NCI-H128 (cell line): ENCODE data around the gene ARHGAP26.

ENCODE experiments used
- DNase-seq: peaks from one replicate; lab custom pipeline; 2025; ENCODE audit not compliant: unreplicated experiment; lab: John Stamatoyannopoulos, UW

Gene ARHGAP26

GRCh38 chr5:142870532-142871362 is 100.6 kb downstream of the ARHGAP26 start:
- no peak for DNase-seq

DNA sequence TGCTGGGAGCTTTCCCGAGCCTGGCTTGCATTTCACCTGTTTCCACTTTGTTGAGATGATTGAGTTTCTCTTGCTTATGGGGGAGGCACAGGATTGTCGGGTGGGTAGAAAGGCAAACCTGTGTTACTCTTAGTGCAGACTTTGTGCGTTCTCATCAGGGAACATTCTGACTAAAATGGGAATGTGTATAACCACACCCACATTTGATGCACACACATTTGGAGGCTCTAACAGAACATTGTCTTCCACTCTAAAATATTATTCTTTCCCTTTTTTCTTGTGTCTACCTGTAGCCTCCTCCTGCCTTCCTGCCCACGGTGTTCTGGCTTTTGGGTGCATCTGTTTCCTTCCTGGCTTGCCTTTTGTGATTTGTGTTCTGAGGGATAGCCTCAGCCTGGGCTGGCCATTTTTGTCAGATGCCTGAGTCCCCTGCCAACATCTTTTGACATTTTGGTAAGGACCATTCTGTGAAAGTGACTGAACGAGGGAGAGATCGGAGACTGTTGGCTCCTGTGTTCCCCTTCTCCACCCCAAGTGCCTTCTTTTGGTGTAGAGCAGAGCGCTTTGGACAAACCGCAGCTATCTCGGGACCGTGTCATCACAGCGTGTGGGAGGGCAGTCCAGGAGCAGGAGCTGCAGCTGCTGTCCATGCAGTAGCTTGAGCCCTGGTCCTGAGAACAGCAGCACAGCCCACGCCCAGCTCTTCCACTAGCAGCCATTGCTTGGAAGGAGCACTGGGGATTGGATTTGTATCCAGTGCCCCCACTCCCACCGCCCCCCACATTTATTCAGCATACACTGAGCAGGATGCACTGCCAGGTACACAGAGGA is 101.4 kb downstream of the ARHGAP26 start:
- no peak for DNase-seq

- no peak for DNase-seq
Measured at GRCh38 chr5:142872217-142872616, 102.0 kb downstream of the ARHGAP26 start.

GRCh38 chr5:142872795-142873194 is 102.6 kb downstream of the ARHGAP26 start:
- DNase-seq, result no peak

- DNase-seq, result no peak
Measured at GRCh38 chr5:142873831-142874230, 103.7 kb downstream of the ARHGAP26 start.

- DNase-seq, result no peak
Measured at GRCh38 chr5:142874540-142874939, 104.4 kb downstream of the ARHGAP26 start.

DNA sequence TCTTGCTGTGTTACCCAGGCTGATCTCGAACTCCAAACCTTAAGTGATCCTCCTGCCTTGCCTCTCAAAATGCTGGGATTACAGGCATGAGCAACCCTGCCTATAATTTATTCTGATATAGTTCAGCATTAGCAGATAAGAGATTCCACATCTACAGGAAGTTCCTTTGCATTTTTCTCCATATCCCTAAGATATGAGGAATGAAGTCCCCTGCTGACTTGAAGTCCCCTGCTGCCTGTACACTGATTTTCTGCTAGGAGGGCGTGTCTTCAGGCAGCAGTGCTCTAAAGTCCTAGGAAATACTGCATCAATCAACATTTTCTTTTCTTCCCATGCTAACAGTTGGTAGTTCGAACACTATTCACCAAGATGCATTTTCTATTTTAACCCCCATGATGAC is 105.8 kb downstream of the ARHGAP26 start:
- DNase-seq, result no peak

DNA sequence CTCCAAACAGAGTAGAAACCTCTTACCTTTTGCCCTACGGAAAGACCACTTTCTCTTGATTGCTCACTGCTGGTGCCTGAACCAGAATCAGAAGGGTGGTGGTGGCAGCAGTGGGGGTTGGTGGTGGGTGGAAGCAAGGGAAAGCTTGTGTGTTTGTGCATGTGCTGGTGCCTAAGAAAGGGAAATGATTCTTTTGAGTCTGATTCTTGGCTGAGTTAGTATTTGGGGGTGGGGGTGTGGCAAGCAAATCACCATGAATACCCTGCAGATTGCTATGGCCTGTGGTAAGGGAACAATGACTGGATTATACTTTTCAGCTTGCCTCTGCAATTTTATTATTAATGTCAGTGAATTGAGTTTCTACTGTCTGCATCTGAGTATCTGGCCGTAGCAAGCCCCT is 106.6 kb downstream of the ARHGAP26 start:
- DNase-seq, result no peak

- DNase-seq, result no peak
Measured at GRCh38 chr5:142878111-142878510, 107.9 kb downstream of the ARHGAP26 start.

GRCh38 chr5:142878638-142879037 is 108.5 kb downstream of the ARHGAP26 start:
- DNase-seq, result no peak

DNA sequence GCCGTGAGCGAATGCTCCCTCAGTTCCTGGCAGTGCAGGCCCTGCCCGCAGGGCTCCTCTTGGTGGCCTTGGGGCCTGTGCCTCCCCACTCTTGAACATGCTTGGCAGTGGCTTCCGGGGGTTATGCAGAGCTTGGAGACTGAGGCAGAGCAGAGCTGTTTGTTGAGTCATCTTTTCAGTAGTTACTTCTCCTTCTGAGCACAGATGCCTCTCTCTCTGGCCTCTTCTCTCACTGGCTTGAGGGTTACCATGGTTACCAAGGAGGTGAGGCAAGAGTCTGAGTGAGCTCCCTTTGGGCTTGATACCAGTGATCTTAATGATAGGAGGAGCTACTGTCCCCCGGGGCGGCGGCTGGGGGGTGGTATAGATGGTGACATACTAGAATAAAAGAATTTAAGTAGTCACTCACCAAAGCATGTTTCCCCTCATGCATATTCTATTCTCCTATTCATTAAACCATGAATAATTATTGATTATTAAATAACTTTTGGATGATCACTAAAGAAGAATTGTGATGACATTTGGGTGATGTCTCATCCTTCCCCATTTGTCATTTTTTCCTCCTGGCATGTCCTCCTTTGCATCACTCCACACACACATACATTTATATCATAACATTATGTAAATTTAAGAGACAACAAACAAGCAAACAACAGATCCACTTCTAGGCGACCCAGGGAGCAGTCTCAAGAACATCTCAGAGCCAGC is 111.1 kb downstream of the ARHGAP26 start:
- no peak for DNase-seq

- DNase-seq, result no peak
Measured at GRCh38 chr5:142881784-142882126, 111.6 kb downstream of the ARHGAP26 start.

DNA sequence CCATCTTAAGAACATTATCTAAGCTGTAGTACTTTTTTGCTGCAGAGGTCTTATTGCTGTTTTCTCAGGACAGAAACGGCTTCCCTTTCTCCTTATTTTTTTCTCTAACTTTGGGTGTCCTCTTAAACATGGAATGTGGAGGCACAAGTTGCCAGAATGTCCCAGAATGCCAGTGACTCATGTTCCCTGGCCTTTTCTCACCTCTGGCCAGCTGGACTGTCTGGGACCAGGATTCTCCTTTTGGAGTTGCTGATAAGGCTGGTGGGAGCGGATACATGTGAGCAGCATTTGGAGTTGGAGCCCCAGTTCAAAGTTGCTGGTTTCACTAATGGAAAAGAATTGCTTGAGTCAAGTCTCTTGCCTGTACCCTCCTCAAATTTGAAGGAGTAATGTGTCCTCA is 112.8 kb downstream of the ARHGAP26 start:
- no peak for DNase-seq

GRCh38 chr5:142883438-142883837 is 113.3 kb downstream of the ARHGAP26 start:
- no peak for DNase-seq

GRCh38 chr5:142884029-142884428 is 113.9 kb downstream of the ARHGAP26 start:
- no peak for DNase-seq

GRCh38 chr5:142886211-142886610 is 116.0 kb downstream of the ARHGAP26 start:
- no peak for DNase-seq

DNA sequence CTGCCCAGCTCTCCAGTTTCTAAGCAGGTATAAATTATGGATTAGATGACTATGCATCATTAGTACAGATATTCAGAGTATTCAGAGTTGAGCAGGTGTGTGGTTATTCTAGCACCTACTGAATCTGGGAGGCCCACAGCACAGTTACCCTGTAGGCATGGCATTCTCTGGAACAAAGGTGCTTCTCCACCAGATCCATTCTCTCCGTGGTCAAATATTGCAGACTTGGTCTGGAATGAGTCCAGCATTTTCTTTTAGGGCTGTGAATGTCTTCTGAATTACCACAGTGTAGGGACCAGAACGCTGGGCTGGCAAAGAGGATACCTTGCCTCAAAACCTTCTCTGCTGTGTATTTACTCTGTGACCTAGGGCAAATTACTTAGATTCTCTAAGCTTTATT is 116.8 kb downstream of the ARHGAP26 start:
- no peak for DNase-seq

- DNase-seq, result no peak
Measured at GRCh38 chr5:142888469-142889085, 118.4 kb downstream of the ARHGAP26 start.

GRCh38 chr5:142892021-142892420 is 121.8 kb downstream of the ARHGAP26 start:
- DNase-seq, result no peak

DNA sequence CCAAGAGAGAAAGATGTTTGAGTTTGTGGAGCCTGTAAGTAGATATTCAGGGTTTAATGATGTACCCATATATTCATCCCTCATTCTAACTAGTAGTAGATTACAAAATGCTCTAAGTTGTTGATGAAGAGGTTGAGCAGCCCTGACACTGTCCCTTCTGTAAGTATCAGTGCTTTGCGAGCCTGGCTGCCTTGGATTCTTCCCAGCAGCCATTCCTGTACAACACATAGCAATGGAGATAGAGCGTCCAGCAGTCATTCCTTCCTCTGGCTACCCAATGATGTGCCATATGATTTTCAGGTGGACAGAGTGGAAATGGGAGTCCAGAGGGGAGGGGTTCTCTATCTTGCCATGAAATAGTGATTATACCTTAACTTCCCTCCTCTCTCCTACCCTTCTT is 124.1 kb downstream of the ARHGAP26 start:
- DNase-seq, result no peak

GRCh38 chr5:142894749-142895148 is 124.6 kb downstream of the ARHGAP26 start:
- DNase-seq, result no peak
